GM12874 (cell line): Measurements from ENCODE around the gene SUMF2.

Source experiments
- CTCF ChIP-seq: IDR thresholded peaks from 2 replicates; pipeline ENCODE4 v1.5.1; 2011; ENCODE audit warnings: low read depth, mild to moderate bottlenecking, control low read depth, low read length, moderate library complexity; ENCODE audit not compliant: insufficient read depth

SUMF2 gene

GRCh38 chr7:56083150-56083785, 19.2 kb downstream of the SUMF2 start:
- no peak for TF ChIP-seq CTCF

GRCh38 chr7:56086761-56087160, 22.7 kb downstream of the SUMF2 start:
- TF ChIP-seq CTCF = no peak

- no peak for TF ChIP-seq CTCF
These were observed 23.4 kb downstream of the SUMF2 start for GRCh38 chr7:56087445-56087844.

- TF ChIP-seq CTCF = no peak
These were observed 27.5 kb downstream of the SUMF2 start for GRCh38 chr7:56091591-56091990.

GRCh38 chr7:56092789-56093531, 28.9 kb downstream of the SUMF2 start, which contains the start of gene PHKG1:
TSS of gene PHKG1 (minus strand) at chr7:56092952. CDS start at chr7:56088941, 4,011 bp downstream.
- peak; percentile 27 for TF ChIP-seq CTCF

- TF ChIP-seq CTCF = no peak
These were observed 33.6 kb downstream of the SUMF2 start for GRCh38 chr7:56097700-56098099.

GRCh38 chr7:56099653-56100052, 35.6 kb downstream of the SUMF2 start:
- no peak for TF ChIP-seq CTCF
